Islet precursor cell (in vitro differentiated cells): ENCODE measurements around the gene KRIT1.
"Not testable (repeated sequence)": the region's sequence is repeated elsewhere in the genome, so short reads cannot be mapped to it uniquely, and the experiment has no call there.

Experiments
- DNase-seq: peaks from one replicate; pipeline ENCODE4 v3.0.0-alpha.2; 2018

The KRIT1 gene

GRCh38 chr7:92245487-92246359 lies at the start of gene KRIT1, which contains the start of gene ANKIB1:
KRIT1 (minus strand) TSS chr7:92245914; CDS start chr7:92242135, 3,779 bp downstream.
ANKIB1 (plus strand) TSS chr7:92245974; CDS start chr7:92294979, 49,005 bp downstream.
- peak; percentile 96 for DNase-seq

GRCh38 chr7:92295391-92295790 lies 49.7 kb upstream of the KRIT1 start:
- no peak for DNase-seq

- DNase-seq, result no peak
Observed at GRCh38 chr7:92293896-92294590, 48.3 kb upstream of the KRIT1 start.

- DNase-seq, result no peak
Observed at GRCh38 chr7:92292981-92293380, 47.3 kb upstream of the KRIT1 start.

- no peak for DNase-seq
Observed at GRCh38 chr7:92289321-92289720, 43.6 kb upstream of the KRIT1 start.

GRCh38 chr7:92282930-92283329 lies 37.2 kb upstream of the KRIT1 start:
- DNase-seq, result no peak

- no peak for DNase-seq
Observed at GRCh38 chr7:92282221-92282814, 36.6 kb upstream of the KRIT1 start.

GRCh38 chr7:92281031-92281430 lies 35.3 kb upstream of the KRIT1 start:
- no peak for DNase-seq

- no peak for DNase-seq
Observed at GRCh38 chr7:92279396-92280031, 33.8 kb upstream of the KRIT1 start.

- no peak for DNase-seq
Observed at GRCh38 chr7:92276460-92276864, 30.7 kb upstream of the KRIT1 start.

GRCh38 chr7:92275327-92275726 lies 29.6 kb upstream of the KRIT1 start:
- DNase-seq, result no peak

GRCh38 chr7:92268921-92269320 lies 23.2 kb upstream of the KRIT1 start:
- no peak for DNase-seq

GRCh38 chr7:92266415-92267241 lies 20.9 kb upstream of the KRIT1 start:
- DNase-seq, result no peak

- DNase-seq, result peak; percentile 86
Observed at GRCh38 chr7:92260248-92260781, 14.6 kb upstream of the KRIT1 start.

GRCh38 chr7:92259610-92260247 lies 14.0 kb upstream of the KRIT1 start:
- no peak for DNase-seq

GRCh38 chr7:92259062-92259461 lies 13.3 kb upstream of the KRIT1 start:
- DNase-seq, result no peak

GRCh38 chr7:92255308-92255707 lies 9.6 kb upstream of the KRIT1 start:
- no peak for DNase-seq

- DNase-seq, result not testable (repeated sequence)
Observed at GRCh38 chr7:92254800-92255199, 9.1 kb upstream of the KRIT1 start.

- no peak for DNase-seq
Observed at GRCh38 chr7:92253251-92253650, 7.5 kb upstream of the KRIT1 start.

- DNase-seq, result no peak
Observed at GRCh38 chr7:92251181-92251580, 5.5 kb upstream of the KRIT1 start.

GRCh38 chr7:92250603-92251002 lies 4.9 kb upstream of the KRIT1 start:
- DNase-seq, result no peak
